COLO668 (cell line): ENCODE results near the gene ZSWIM2.
A peak's percentile ranks its signal among the peaks of the same experiment; 100 is the strongest.
"Not testable (repeated sequence)": the region's sequence is repeated elsewhere in the genome, so short reads cannot be mapped to it uniquely, and the experiment has no call there.

Source experiments
- DNase-seq: peaks from one replicate; lab custom pipeline; 2025; ENCODE audit not compliant: unreplicated experiment; lab: John Stamatoyannopoulos, UW

ZSWIM2 gene

GRCh38 chr2:186848873-186849578 is at the start of gene ZSWIM2:
Gene ZSWIM2 (minus strand): TSS chr2:186849170. CDS start chr2:186849130, 40 bp downstream.
- DNase-seq, result no peak

GRCh38 chr2:186896220-186896619 is 47.2 kb upstream of the ZSWIM2 start:
- not testable (repeated sequence) for DNase-seq

- DNase-seq, result no peak
These were observed 46.5 kb upstream of the ZSWIM2 start for GRCh38 chr2:186895451-186895850.

GRCh38 chr2:186894478-186894877 is 45.5 kb upstream of the ZSWIM2 start:
- no peak for DNase-seq

- no peak for DNase-seq
These were observed 43.9 kb upstream of the ZSWIM2 start for GRCh38 chr2:186892821-186893220.

GRCh38 chr2:186891185-186891621 is 42.2 kb upstream of the ZSWIM2 start:
- no peak for DNase-seq

GRCh38 chr2:186889101-186889879 is 40.3 kb upstream of the ZSWIM2 start:
- no peak for DNase-seq

- no peak for DNase-seq
These were observed 38.4 kb upstream of the ZSWIM2 start for GRCh38 chr2:186887107-186888090.

- no peak for DNase-seq
These were observed 35.6 kb upstream of the ZSWIM2 start for GRCh38 chr2:186884587-186884986.

GRCh38 chr2:186883666-186884065 is 34.7 kb upstream of the ZSWIM2 start:
- DNase-seq, result no peak

- no peak for DNase-seq
These were observed 33.6 kb upstream of the ZSWIM2 start for GRCh38 chr2:186882511-186883071.

- no peak for DNase-seq
These were observed 32.7 kb upstream of the ZSWIM2 start for GRCh38 chr2:186881660-186882059.

GRCh38 chr2:186879312-186879711 is 30.3 kb upstream of the ZSWIM2 start:
- DNase-seq, result no peak

GRCh38 chr2:186874713-186875112 is 25.7 kb upstream of the ZSWIM2 start:
- no peak for DNase-seq

GRCh38 chr2:186871881-186872280 is 22.9 kb upstream of the ZSWIM2 start:
- DNase-seq, result no peak

GRCh38 chr2:186868344-186868743 is 19.4 kb upstream of the ZSWIM2 start:
- no peak for DNase-seq

GRCh38 chr2:186862869-186863709 is 14.1 kb upstream of the ZSWIM2 start:
- no peak for DNase-seq

GRCh38 chr2:186855216-186855615 is 6.2 kb upstream of the ZSWIM2 start:
- no peak for DNase-seq

- no peak for DNase-seq
These were observed 5.0 kb upstream of the ZSWIM2 start for GRCh38 chr2:186853951-186854350.

- DNase-seq, result peak; percentile 4
These were observed 3.5 kb upstream of the ZSWIM2 start for GRCh38 chr2:186852508-186852907.
